Hematopoietic multipotent progenitor cell treated with erythropoietin and hydrocortisone succinate and interleukin-3 and kit ligand, for 4 days (in vitro differentiated cells): Measurements from ENCODE around the gene SEC22A.

Experiments
- DNase-seq: peaks from one replicate; pipeline ENCODE4 v3.0.0-alpha.2; 2015

SEC22A gene

DNA sequence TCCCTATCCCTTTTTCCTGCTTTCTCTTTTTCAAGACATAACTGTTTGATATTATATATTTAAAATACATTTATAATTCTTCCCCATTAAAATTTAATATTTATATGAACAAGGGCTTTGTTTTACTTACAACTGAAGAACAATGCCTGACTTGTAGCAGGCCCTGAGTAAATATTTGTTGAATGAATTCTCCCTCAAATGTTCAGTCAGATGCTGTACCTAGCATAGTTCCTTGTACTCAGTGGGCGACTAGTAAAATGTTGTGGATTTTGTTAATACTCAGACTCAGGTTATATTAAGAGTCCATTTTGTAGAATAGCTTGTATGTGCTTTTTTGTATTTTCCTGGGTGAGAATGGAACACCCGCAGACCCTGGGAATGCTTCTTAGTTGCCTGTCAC, 69.1 kb downstream of the SEC22A start:
- DNase-seq = no peak

- no peak for DNase-seq
Observed at GRCh38 chr3:123271466-123272159, 69.9 kb downstream of the SEC22A start.

DNA sequence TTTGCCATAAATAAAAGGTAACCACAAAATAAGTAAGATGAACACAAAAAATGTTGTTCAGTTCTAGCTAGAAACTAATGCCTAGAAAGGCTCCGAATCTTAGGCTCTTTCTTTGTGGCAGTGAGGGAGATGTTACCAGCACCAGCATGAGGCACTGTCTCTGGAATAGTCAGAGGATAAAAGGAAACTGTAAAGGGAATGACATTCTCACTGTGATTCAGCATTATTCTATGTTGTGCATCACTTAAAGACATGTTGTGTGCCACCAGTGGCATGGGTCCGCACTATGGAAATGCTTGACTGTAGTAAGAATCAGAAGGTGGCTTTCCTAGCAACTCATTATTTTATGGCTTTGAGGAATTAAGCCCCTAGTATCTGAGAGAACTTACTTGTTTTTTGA, 70.8 kb downstream of the SEC22A start:
- no peak for DNase-seq

DNA sequence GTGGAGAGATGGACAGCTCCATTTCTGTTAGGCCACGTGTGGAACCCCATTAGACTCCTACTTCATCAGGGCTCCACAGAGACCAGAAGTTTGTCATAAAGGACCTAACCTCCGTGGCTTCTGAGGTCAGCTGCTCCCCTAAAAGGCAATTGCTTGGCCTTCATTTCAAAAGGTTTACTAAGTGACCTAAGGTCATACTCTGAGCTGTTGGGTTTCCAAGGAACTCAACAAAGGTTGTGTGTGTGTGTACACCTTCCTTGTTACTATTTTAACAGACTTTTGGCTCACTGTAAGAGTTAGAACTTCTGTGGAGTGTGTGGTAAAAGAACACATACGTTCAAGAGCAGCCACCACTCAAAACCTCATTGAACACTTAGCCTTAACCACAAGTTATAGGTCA, 73.9 kb downstream of the SEC22A start:
- no peak for DNase-seq

GRCh38 chr3:123276346-123277006, 74.7 kb downstream of the SEC22A start:
- no peak for DNase-seq

- DNase-seq = no peak
Observed at GRCh38 chr3:123277106-123277505, 75.4 kb downstream of the SEC22A start.

- no peak for DNase-seq
Observed at GRCh38 chr3:123278446-123278845, 76.7 kb downstream of the SEC22A start.

GRCh38 chr3:123279121-123279520, 77.4 kb downstream of the SEC22A start:
- no peak for DNase-seq

DNA sequence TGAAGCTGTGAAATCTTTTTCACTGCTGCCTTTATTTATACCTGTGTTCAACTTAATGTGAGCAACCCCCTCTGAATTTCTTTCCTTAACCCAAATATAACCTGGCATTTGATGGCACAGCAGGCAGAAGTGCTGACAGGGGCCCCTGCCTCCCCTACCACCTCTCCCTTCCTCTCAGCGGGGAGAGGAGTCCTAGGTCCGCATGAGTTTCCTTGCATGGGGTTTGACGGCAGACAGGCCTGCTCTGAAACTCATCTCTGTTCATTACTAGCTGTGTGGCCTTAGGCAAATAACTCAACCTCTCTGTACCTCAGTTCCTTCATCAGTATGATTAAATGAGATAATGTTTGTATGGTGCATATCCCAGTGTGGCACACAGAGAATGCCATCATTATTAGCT, 79.7 kb downstream of the SEC22A start:
- DNase-seq = no peak

- no peak for DNase-seq
Observed at GRCh38 chr3:123281929-123282328, 80.2 kb downstream of the SEC22A start.

- DNase-seq = no peak
Observed at GRCh38 chr3:123282461-123282860, 80.7 kb downstream of the SEC22A start.

DNA sequence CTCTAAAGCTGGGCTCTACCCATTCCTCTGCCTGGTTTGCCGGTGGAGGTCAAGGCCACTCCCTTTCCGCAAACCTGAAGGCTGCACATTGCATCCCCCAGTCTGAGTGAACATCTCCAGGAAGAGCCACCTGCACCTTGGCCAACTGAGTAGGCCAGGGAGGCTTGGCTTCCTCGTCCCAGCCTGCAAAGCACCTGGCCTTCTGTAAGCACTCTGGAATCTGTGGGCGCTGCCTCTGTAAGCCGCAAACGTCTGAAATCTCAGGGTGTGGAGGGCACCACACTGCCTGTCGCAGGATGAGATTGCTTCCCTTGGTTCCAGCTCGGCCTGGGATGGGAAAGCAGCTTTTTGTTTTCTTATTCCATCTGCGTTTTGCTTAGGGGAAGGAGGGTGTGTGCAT, 81.3 kb downstream of the SEC22A start:
- no peak for DNase-seq

DNA sequence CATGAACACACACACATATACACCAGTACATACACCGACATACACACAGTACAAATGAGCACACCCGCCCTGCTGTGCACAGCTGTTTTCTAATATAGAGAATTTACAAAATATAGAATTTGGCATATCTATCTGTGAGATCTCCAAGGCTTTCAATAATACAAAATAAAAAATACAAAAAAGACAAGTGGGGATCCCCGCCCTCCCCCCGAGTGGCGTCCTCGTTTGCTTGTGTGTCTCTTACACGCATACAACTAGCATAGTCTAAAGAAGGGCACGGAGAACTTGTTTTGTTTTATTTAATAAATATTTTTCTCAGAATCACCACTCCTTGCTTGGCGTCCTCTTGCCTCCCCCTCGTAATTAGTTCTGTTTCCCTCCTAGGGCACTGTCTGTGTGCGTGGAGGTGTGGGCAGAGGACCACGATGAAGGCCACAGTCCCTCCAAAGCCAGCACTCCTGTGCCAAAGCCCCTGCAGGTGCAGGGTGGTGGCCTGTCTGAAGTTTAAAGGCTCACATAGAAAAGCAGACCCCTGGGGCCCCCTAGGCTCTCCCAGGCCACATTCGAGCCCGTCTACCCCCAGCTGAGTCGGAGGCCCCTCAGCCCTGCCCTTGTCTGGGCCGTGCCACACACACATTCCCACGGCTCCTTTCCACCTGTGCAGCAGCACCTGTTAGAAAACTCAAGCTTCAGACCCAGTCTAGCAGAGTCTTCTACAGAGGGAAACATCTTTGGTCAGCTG, 82.1 kb downstream of the SEC22A start:
- DNase-seq = no peak

GRCh38 chr3:123284399-123285010, 82.8 kb downstream of the SEC22A start:
- no peak for DNase-seq

- no peak for DNase-seq
Observed at GRCh38 chr3:123285066-123285465, 83.3 kb downstream of the SEC22A start.

DNA sequence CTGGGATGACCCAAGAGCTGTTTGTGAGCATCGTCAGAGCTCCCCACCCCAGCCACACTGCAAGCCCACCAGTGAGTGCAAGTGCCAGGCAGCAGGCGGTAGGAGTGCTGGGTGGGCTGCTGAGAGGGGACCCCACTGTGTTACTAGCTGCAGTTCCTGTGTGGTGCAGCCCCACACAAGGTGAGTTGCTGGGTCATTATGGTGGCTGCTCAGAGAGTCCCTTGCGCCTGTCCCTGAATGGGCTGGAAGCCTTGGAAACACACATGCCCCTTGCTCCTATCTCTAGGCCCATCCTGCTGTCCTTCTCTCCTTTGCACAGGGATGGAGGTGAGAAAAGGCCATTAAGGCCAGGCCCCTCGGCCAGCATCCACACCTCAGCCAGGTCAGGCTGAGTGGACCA, 83.7 kb downstream of the SEC22A start:
- no peak for DNase-seq

- DNase-seq = no peak
Observed at GRCh38 chr3:123285931-123286307, 84.2 kb downstream of the SEC22A start.

DNA sequence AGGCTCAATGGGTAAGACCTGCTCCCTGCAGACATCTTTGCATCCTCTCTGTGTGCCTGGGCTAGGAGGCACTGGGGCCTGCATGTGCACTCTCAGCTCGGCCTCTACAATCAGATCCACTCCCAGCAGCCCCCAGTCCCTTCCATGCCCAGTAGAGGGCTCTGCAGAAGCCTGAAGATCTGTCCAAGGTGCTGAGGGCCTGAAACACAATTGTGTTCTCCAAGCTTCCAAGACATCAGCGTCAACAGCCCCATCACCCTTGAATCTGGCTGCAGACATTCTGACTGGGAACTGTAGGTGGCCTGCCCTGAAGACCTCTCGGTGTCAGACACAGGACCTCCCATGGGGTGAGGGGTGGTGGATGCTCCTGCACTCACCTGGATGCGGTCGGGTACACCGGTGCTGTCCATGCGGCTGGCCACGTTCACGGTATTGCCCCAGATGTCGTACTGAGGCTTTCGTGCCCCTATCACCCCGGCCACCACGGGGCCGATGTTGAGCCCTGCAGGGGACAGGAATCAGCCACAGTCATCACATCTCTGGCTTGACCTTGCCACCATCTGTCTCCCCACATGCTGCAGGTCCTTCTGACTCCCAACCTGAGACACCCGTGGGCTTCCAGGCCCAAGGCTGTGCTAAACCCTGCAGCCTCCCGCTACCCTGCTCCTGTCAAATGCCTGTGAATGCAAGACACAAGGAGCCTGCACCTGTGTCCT, 84.7 kb downstream of the SEC22A start:
- peak; percentile 88 for DNase-seq

DNA sequence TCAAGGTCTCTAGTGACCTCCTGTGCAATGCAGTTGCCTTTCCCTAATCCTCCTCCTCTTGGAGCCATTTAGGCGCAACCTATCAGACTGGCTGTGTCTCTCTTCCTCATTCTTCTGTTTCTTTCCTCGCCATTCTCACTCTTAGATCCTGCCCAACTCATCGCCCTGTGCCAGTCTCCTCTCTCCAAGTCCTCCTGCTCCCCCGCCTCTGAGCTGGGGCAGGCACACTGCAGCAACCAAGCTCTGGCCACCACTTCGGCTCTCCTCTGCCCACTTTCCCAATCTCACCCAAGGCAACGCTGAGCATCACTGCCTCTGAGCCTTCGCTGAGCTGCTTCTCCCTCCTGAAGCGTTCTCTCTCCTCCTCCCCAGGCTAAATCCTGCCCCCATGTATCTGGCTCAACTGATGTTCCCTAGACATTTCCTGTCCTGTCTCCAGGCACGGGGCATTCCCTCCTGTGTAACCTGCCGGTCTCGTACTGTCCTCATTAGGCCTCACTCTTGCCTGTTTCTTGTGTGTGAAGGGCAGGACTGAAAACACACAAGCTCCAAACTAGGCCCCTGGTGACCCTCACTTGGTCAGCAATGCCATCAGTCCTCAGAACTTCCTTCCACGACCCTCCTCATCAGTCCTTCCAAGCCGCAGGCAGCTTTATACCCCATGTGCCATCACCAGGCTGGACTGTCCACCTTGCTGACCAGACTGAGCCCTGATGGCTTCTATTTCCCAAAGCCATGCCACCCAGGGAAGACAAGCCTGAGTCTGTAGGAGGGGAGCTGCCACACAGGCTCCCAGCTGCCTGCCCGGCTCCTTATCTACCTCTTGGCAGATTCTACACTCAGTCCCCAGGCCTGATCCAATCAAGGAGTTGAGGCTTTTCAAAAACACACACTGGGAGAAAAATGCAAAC, 85.6 kb downstream of the SEC22A start:
- DNase-seq = no peak

- no peak for DNase-seq
Observed at GRCh38 chr3:123287962-123288302, 86.2 kb downstream of the SEC22A start.

- no peak for DNase-seq
Observed at GRCh38 chr3:123289391-123290106, 87.8 kb downstream of the SEC22A start.
